CD4-positive, alpha-beta T cell treated with Interferon alpha-2 for 1 hour (primary cell): ENCODE data around the gene ZNF283.
A peak's percentile ranks its signal among the peaks of the same experiment; 100 is the strongest.

ENCODE experiments used
- DNase-seq, 2 donors: peaks; one replicate each; pipeline ENCODE4 v3.0.0-alpha.2; 2020 to 2022

The ZNF283 gene

GRCh38 chr19:43826787-43827754, at the start of gene ZNF283:
ZNF283 (plus strand) TSS chr19:43827321; CDS start chr19:43833505, 6,184 bp downstream.
- DNase-seq, result peak; percentile 85 to 90

DNA sequence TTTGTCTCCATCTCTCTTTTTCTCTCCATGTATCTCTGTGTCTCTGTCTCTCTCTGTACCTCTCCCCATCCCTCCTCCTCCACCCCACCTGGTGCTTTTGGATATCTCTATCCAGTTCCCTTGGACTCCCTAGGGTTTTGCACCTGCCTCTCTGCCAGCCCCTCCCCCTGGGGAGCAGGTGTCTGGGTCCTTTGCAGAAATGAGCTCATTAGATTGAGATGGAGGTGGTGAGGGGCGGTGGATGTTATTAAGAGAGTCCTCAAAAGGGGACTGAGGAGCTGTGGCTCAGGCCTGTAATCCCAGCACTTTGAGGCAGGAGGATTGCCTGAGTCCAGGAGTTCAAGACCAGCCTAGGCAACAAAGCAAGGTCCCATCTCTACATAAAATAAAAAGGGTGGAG, 48.5 kb upstream of the ZNF283 start:
- DNase-seq, result no peak

DNA sequence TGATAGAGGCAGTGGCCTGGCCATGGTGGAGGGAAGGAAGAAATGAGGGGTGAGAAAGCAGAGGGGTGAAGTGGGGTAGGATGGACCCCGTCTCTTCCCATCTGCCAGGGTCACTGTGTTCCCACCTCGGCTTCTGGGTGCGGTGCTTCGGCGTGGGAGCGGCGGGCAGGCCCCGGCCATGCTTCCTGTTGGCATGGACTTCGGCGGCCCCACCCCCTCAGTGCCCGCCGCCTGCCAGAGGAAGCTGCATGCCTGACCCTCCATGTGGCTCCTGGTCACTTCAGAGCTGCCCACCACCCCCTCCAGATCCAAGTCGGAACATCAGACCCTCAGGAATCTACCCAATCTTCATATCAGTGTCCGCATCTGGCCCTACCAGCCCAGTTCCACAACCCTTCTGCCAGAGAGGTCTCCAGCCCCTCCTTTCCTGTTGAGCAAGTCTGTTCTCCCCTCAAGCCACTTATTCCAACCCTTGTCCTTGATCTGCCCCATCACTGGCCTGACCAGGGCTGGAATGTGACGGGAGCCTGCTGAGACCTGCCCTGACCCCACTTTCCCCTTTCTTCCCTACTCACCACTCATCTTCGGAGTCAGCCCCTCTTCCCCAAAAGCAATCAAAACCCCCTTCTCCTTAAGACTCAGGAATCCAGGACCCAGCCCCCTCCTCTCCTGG, 47.8 kb upstream of the ZNF283 start:
- no peak for DNase-seq

- peak in 1 of 2 donors; percentile 34 for DNase-seq
These were observed 47.3 kb upstream of the ZNF283 start for GRCh38 chr19:43779820-43780219.

DNA sequence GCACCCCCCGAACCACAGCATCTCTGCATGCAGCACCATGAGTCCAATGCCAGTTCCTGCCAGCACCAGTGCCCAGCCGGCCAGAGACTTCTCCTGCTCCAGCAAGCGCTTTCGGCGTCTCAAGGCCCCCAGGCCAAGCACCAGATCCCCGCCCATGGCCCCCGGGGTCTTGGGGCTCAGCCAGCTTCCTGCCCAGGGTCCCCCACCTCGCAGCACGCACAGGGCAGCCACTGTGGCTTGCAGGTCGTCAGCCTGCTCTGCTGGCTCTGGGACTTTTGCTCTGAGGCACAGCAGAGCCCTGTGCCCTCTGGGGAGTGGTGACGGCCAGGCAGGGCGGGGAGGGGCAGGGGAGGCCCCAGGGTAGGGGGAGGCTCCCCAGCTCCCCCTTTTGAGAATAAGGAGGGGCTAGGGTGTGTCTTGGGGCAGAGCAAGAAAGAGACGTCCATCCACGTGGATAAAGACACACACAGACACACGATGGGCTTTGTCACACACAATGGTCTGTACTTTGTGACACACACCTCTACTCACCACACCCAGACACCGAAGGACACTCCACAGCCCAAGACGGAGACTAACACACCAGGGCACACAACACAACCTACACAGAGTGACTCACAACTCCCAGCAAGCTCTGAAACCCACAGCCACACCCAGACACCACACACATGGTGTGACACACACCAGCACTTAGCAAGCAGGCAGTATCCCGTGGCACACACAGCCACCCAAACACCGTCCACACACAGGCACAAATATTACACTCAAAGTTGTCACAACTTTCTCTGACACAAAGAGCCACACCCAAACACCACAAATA, 46.2 kb upstream of the ZNF283 start, which contains the start of gene KCNN4:
Gene KCNN4 (minus strand): TSS at position 268 of the 820 bp plus-strand sequence. CDS start 112 bp downstream, at position 156.
- DNase-seq, result peak; percentile 72 to 75

GRCh38 chr19:43781630-43782310, 45.4 kb upstream of the ZNF283 start:
- DNase-seq, result no peak

GRCh38 chr19:43782311-43782660, 44.8 kb upstream of the ZNF283 start:
- DNase-seq, result no peak

DNA sequence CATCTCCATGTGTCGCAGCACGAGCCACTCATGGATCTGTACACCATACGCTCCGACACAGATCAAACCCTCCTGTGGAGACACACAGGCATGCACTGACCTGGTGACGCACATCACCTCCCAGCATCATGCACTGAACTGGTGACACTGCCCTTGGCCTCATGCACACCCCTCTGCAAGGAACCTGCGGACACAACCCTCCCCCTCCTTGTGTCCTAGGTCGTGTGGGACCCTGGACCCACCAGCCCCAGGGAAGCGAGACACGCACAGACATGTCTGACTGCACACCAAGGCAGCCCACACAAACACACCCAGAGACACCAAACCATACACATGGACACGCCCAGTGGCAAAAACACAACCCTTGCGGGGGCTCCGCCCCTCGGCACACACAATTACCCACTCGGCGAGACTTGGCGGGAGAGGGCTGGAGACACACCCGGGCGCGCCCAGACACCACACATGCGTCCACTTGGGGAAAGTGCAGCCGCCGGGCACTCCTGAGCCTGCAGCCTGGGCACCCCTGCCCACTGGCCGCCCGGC, 44.4 kb upstream of the ZNF283 start:
- peak in 1 of 2 donors; percentile 33 for DNase-seq

DNA sequence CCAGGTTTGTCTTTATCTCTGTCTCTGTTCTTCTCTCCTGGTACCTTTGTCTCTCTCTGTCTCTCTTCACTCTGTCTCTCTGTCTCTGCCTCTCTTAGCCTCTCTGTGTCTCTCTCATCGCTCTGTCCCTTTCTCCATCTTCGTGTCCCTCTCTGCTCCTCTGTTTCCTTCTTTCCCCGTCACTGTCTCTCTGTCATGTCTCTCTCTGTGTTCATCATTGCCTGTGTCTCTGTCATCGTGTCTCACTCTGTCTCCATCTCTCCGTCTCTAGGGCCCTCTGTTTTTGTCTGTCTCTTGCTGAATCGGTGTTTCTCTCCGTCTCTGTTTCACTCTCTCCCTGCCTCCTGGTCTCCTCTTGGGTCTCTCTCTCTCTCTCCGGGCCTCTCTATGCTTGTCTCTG, 43.5 kb upstream of the ZNF283 start:
- no peak for DNase-seq

- peak; percentile 45 to 55 for DNase-seq
These were observed 42.7 kb upstream of the ZNF283 start for GRCh38 chr19:43784241-43784980.

GRCh38 chr19:43784981-43785808, 41.9 kb upstream of the ZNF283 start:
- DNase-seq, result peak; percentile 65 to 82

- no peak for DNase-seq
These were observed 40.5 kb upstream of the ZNF283 start for GRCh38 chr19:43786665-43787064.

DNA sequence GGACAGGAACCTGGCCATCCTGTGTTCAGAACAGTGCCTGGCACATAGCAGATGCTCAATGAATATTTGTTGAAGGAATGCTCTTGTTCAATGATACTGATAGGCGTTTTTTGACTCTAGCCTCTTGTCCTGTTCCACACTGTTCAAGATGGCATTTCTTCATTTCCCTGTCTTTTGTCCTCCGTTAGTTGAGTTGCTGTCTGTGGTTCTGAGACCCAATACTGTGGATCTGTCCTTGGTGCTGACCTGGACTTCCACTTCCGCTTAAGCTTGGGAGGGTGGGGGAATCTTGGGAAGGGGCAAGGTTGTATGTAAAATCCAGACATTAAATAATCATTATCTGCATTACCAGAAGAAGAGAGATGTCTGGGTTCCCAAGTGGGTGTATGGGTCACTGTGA, 38.1 kb upstream of the ZNF283 start:
- peak in 1 of 2 donors; percentile 29 for DNase-seq

- DNase-seq, result no peak
These were observed 36.5 kb upstream of the ZNF283 start for GRCh38 chr19:43790587-43790986.

DNA sequence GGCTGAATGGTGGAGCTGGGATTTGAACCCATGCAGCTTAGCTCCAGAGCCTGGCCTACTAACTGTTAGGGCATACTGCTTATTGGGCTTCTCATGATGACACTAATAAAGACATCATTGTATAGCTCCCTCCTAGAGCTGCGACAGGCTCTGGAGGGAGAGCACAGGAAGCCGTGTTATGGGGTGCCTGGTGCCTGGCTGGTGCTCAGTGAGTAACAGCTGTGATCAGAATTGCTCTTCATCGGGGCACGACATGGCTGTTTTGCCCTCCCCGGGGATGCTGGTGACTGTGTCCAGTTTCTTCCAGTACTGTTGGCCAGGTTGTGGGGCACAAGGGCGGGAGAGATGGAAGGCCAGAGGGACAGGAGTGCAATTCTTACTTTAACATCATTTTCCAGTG, 30.0 kb upstream of the ZNF283 start:
- no peak for DNase-seq

DNA sequence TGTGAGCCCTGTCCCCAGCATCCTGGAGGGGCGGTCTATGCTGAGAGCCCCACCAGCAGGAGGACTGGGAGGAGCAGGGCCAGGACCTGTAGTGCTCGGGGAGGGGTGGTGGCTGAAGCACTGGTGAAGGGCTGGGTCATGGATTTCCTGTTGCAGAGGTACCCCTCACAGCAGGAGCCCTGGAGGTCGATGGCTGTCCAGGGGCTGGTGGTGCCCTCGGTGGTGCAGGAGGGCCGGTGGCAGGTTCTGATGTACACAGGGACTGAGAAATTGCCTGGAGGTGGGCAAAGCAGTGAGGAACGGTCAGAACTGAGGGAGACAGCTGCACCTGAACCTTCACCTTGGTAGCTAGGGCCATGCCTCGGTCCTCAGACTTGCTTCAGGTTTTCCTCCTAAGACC, 29.6 kb upstream of the ZNF283 start:
- no peak for DNase-seq

- DNase-seq, result no peak
These were observed 29.0 kb upstream of the ZNF283 start for GRCh38 chr19:43798026-43798545.

DNA sequence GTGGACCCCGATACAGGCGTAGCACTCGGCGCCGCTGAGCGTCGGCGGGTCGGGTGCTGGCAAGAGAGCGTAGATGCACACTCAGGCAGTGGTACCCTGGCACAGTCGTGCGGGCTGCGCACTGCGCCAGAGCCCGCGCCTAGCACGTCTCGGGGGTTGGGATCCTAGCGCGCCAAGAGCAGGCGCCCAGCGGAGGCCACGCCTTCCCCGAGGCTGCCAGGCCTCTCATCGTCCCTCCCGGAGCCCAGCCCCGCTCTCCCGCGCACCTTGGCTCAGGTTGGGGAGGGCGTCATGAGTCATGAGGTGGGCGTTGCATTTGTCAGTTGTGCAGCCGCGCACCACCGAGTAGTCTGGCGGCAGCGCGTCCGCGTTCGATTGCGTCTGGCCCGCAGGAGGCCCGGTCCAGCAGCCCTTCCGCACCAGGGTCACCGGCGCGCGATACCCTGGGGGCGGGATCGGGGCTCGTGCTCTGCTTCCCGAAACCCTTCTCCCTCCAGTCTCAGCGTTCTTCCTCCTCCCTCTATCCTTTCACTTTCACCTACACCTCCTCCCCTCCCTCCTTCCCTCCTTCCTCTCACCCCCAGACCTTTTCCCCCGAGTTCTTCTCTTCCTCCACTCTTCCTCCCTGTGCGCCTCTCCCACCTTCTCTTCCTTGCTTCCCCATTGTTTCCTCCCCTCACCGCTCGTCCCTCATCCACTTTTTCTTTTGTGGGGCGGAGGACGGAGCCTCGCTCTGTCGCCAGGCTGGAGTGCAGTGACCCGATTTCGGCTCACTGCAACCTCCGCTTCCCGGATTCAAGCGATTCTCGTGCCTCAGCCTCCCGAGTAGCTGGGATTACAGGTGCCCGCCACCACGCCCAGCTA, 28.3 kb upstream of the ZNF283 start:
- DNase-seq, result peak in 1 of 2 donors; percentile 44

DNA sequence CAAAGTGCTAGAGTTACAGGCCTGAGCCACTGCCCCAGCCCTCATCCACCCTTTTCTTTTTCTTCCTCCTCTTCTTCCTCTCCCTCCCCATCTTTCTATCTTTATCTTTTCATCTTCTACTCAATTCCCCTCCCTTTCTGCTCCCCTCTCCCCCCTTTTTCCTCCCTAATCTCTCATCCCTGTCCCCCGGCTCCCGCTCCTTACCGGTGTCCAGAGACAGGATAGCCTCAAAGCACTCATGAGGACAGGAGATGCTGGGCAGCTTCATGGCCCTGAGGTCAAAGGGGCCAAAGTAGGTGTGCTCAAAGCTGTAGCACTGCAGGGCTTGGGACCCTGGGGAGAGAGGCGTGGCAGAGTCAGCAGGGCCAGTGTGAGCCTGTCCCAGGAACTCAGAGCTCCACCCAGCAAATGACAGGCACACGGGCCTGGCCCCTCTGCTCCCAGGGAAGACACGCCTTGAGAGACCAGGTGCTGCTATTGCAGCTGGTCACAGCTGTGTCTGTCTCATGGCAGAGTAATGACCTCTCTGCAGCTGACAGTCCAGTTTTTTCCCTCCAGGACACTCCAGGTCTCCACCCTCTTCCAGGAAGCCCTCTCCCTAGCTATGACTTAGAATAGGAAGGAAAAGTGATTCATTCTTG, 27.5 kb upstream of the ZNF283 start:
- no peak for DNase-seq
